Astrocyte of the hippocampus (primary cell): Measurements from ENCODE around the gene NAT9.

ENCODE experiments used
- DNase-seq: peaks from one replicate; pipeline ENCODE4 v3.0.0; 2011; ENCODE audit warnings: low read depth, low spot score

NAT9 gene

GRCh38 chr17:74805591-74805991 lies 29.4 kb upstream of the NAT9 start:
- DNase-seq = no peak

GRCh38 chr17:74804683-74805082 lies 28.5 kb upstream of the NAT9 start:
- no peak for DNase-seq

- no peak for DNase-seq
Observed at GRCh38 chr17:74803971-74804370, 27.8 kb upstream of the NAT9 start.

- no peak for DNase-seq
Observed at GRCh38 chr17:74803388-74803930, 27.3 kb upstream of the NAT9 start.

- DNase-seq = no peak
Observed at GRCh38 chr17:74801896-74802295, 25.8 kb upstream of the NAT9 start.

- no peak for DNase-seq
Observed at GRCh38 chr17:74800531-74800930, 24.4 kb upstream of the NAT9 start.

- no peak for DNase-seq
Observed at GRCh38 chr17:74799097-74799496, 23.0 kb upstream of the NAT9 start.

- no peak for DNase-seq
Observed at GRCh38 chr17:74798239-74798707, 22.1 kb upstream of the NAT9 start.

GRCh38 chr17:74797824-74798223 lies 21.7 kb upstream of the NAT9 start:
- no peak for DNase-seq

GRCh38 chr17:74796866-74797265 lies 20.7 kb upstream of the NAT9 start:
- no peak for DNase-seq

GRCh38 chr17:74796211-74796610 lies 20.1 kb upstream of the NAT9 start:
- DNase-seq = no peak

GRCh38 chr17:74795327-74796020 lies 19.3 kb upstream of the NAT9 start:
- no peak for DNase-seq

GRCh38 chr17:74792586-74793105 lies 16.5 kb upstream of the NAT9 start:
- DNase-seq = no peak

GRCh38 chr17:74790161-74791058 lies 14.3 kb upstream of the NAT9 start:
- no peak for DNase-seq

GRCh38 chr17:74786431-74787055 lies 10.4 kb upstream of the NAT9 start:
- no peak for DNase-seq

GRCh38 chr17:74785981-74786360 lies 9.8 kb upstream of the NAT9 start:
- DNase-seq = no peak

- DNase-seq = no peak
Observed at GRCh38 chr17:74785096-74785980, 9.2 kb upstream of the NAT9 start.

GRCh38 chr17:74784125-74784810 lies 8.1 kb upstream of the NAT9 start:
- DNase-seq = no peak

- no peak for DNase-seq
Observed at GRCh38 chr17:74782571-74782970, 6.4 kb upstream of the NAT9 start.
